Epithelial cell of proximal tubule (primary cell): ENCODE data around the gene ST13. TPM values are rescaled to one million over a fixed set of nuclear protein-coding genes. Genes with fewer than 3 reads are reported as not detected.
A peak's percentile ranks its signal among the peaks of the same experiment; 100 is the strongest.
"Not testable (repeated sequence)": the region's sequence is repeated elsewhere in the genome, so short reads cannot be mapped to it uniquely, and the experiment has no call there.

Source experiments
- DNase-seq: peaks from one replicate; pipeline ENCODE4 v3.0.0-alpha.2; 2011; ENCODE audit warnings: low read depth
- H3K4me3 ChIP-seq: 2 replicates; pipeline ENCODE4 v1.5.1; 2011; ENCODE audit warnings: low read depth, mild to moderate bottlenecking, low read length
- CTCF ChIP-seq: conservative IDR thresholded peaks from 2 replicates; pipeline ENCODE4 v1.5.1; 2012; ENCODE audit warnings: low read depth, mild to moderate bottlenecking, low read length
- total RNA-seq: library from RNA; depleted of rRNA; stranded (reverse); fragments of >200 nt; gene quantifications from 2 replicates; pipeline ENCODE4 v1.2.3, GENCODE V29; 2015

Gene ST13
- total RNA-seq, 1 donor from 2014 or later = 159 TPM

- DNase-seq = no peak
- TF ChIP-seq CTCF = no peak
- no peak within 1 kb of the TSS for H3K4me3 ChIP-seq
Measured at GRCh38 chr22:40862013-40862412, 5.6 kb upstream of the ST13 start, which contains the start of gene DNAJB7. Gene DNAJB7 (minus strand): TSS chr22:40862113. CDS start chr22:40861994, 119 bp downstream.

DNA sequence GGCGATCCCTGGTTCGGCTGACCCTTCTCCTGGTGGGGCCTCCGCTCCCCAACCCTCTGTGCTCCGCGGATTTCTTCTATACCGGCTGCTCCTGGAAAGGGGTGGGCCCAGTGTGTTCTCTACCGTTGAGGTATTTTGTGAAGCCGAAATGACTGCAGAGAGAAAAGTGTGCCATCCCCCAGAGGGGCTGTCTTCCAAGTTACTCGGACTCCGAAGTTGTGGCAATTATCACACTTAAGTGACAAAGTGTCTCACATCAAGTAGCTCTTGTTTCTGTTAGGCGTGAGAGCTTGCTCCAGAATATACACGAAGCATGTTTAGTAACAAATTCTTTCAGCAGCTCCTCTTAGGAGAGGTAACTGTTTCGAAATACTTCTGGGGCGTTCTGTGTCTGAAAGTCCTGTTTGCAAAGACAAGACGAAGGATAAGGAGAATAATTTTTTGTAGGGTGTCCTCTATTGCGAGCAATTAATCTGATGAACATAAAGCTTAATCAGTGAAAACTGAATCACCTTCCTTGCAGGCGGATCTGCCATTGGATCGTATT, 943 bp upstream of the ST13 start:
- H3K4me3 ChIP-seq = peak overlapping the region; percentile 95
- DNase-seq = no peak
- no peak for TF ChIP-seq CTCF

- TF ChIP-seq CTCF = no peak
- DNase-seq = no peak
- peak overlapping the region; percentile 95 for H3K4me3 ChIP-seq
Measured at GRCh38 chr22:40855979-40856512, 393 bp downstream of the ST13 start.

DNA sequence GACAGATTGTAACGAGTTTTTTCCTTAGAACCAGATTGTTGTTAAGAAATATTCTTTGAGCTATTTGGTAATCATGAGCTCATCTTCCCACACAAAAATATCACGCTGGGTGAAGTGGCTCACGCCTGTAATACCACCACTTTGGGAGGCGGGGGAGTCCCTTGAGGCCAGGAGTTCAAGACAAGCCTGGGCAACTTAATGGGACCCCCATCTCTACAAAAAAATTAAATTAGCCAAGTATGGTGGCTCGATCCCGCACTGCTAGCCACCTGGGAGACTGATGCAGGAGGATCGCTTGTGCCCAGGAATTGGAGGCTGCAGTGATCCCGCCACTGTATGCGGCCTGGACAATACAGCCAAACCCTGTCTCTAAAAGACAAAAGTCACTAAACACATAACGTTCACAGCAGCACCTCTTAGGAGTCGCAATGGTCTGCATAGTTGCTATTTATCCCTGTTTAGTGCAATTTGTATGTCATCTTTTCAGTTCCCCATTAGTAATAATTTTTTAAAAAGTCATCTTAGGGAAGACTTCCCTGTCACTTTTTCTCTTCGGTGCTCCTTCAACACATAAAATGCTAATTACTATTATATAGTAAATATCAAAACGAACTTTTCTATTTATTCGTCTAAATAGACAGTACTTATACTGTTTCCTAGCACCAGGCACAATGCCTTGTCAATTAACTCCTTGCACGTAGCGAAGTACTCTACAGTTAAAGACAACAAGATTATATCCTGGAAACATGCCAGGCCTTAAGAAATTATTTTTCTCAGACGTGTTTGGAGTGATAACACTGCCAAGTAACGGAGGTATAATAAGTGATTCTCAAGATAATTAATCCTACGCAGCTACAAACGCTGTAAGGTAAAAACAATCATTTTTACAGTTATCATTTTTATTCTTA, 1.1 kb downstream of the ST13 start:
- TF ChIP-seq CTCF = no peak
- H3K4me3 ChIP-seq = peak overlapping the region; percentile 95
- no peak for DNase-seq

DNA sequence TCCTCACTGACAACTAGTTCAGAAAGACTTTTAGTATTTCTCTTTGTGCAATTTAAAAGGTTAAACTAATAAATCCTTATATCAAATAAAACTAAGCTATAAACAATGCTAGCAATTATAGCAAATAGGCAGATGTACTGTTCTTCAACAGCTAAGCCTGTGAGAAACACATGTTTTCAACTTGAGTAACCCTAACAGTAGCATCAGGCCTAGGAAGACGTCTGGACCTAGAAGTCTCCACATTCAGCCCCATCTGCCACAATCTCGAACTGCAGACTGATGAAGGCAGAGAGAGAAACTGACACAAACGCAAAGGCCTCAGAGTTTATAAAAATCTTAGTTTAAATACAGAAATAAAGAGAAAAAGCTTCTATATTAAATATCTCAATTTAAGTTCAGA, 2.5 kb downstream of the ST13 start:
- peak overlapping the region; percentile 95 for H3K4me3 ChIP-seq
- no peak for DNase-seq
- no peak for TF ChIP-seq CTCF

DNA sequence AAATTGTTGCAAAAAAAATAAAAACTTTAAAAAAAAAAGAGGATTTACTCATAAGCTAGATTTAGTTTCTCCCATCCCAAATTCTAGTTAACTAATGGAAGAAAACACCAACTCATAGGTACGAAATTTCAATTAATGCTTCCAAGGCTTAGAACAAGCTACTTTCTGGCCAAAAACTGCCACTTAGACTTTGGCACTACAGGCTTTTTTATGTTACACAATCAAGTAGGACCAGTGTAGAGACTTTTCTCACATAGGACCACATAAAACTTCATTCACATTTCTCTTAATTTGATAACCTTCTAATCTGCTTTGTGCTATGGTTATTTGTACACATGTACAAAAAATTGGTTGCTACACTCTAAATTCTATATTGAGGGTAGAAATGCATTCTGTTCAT, 3.1 kb downstream of the ST13 start:
- TF ChIP-seq CTCF = no peak
- H3K4me3 ChIP-seq = peak overlapping the region; percentile 95
- no peak for DNase-seq

DNA sequence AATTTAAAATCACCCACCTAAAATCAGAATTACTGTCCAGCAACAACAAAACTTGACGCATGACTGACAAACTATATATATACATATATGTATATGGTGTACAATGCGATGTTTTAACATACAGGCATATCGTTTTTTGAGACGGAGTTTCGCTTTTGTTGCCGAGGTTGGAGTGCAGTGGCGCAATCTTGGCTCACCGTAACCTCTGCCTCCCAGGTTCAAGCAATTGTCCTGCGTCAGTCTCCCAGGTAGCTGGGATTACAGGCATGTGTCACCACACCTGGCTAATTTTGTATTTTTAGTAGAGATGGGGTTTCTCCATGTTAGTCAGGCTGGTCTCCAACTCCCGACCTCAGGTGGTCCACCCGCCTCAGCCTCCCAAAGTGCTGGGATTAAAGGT, 10.6 kb downstream of the ST13 start:
- not testable (repeated sequence) for H3K4me3 ChIP-seq, DNase-seq
